ENCODE data around the gene RNPEPL1.
"Not testable (repeated sequence)": the region's sequence is repeated elsewhere in the genome, so short reads cannot be mapped to it uniquely, and the experiment has no call there.

The RNPEPL1 gene

DNA sequence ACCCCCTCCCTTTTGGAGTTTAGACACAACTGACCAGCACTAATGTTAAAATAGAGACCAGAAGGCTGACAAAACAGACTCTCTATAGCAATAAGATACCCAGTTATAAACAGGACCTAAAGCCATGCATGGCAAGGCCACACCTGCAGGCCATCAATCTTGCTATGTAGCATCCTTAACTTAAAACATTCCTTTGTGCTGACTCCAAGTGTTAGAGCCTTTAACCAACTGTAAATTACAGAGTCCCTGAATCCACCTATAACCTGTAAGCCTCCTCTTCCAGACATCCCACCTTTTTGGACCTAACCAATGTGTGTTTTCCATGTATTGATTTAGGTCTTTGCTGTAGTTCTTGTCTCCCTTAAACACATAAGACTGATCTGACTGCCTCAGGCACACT is 28.4 kb upstream of the RNPEPL1 start:
- DNase-seq = no peak

DNA sequence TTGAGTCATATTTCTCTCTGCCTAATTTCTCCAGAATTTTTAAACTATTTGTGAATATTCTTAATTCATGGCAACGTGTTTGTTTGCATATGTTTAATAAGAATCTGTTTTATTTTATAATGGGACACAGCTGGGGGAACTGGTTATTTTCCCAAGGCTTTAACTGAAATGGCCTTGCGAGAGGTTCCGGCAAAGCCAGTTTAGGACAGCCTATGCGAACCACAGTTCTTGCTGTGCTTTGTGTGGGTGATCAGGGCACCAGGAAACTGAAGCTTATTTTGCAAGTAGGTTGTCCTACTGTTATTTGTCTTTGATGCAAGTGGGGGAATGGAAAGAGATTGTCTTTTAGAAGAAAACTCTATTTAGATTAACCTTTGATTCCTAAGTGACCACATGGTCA is 17.0 kb upstream of the RNPEPL1 start:
- DNase-seq = no peak

DNA sequence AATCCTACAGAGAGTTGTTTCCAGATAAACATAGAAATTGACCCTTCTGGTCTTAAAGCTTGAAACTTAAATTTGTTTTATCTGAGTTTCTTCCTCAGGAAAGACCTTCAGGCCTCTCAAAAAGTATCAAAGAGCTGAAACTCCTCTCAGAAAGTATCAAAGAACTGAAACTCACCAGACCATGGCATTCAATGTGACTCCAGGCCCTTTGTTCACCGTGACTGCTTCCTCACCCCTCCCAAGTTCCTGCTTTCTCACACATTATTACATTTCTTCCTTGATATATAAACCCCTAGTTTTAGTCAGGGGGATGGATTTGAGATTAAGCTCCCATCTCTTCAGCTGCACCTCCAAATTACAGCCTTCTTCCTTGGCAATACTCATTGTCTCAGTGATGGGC is 16.5 kb upstream of the RNPEPL1 start:
- DNase-seq = no peak

DNA sequence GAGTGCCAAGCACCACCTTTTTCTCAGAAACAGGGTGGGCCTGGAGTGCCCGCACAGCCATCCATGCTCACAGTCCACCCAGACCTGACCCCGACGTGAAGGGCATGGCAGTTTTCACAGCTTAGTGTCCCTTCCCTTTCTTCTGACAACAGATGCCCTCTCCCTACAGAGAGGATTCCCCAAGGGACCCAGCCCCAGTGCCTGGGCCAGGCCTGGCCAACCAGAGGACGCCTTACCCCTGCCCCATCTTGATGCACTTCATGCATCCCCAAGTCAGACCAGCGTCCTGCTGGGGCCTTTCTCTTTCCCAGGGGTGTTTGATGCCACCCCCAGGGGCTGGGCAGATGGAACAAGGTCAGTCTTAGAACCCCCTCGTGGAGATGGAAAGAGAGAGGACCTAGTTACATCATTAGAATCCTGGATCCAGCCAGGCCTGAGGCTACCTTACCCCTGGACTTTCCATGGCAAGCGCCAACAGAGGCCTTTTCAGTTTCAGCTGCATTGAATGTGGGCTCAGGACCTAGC is 14.3 kb upstream of the RNPEPL1 start:
- no peak for DNase-seq

- no peak for DNase-seq
Measured at GRCh38 chr2:240554767-240555493, 13.4 kb upstream of the RNPEPL1 start.

- DNase-seq = no peak
Measured at GRCh38 chr2:240555541-240556250, 12.6 kb upstream of the RNPEPL1 start.

- DNase-seq = peak in 2 of 4 experiments; percentile 36 to 59
Measured at GRCh38 chr2:240556553-240557100, 11.7 kb upstream of the RNPEPL1 start.

- DNase-seq = no peak
Measured at GRCh38 chr2:240557101-240557751, 11.1 kb upstream of the RNPEPL1 start.

DNA sequence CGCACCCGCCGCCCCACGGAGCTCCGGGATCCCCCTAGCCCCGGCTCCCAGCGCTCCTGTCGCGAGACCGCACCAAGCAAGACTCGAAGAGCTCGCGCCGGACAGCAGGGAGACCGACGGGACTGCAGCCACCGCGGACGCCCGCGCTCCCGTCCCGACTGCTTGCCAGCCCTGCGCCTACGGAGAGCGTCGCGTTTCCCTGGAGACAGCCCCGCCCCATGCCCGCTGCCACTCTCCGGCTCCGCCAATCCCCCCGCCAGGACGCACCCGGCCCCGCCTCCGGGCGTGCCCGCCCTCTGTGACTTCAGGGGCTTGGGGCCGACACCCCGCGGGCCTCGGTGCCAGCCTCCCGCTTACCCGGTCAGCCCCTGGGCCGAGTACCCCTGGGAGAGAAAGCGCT is 10.5 kb upstream of the RNPEPL1 start, which contains the start of gene ANKMY1:
Gene ANKMY1 (minus strand): TSS at position 181 of the 400 bp plus-strand sequence. CDS start 653 bp downstream, outside the sequence.
- peak in 2 of 4 experiments; percentile 24 to 54 for DNase-seq

- no peak for DNase-seq
Measured at GRCh38 chr2:240558236-240558761, 10.0 kb upstream of the RNPEPL1 start.

DNA sequence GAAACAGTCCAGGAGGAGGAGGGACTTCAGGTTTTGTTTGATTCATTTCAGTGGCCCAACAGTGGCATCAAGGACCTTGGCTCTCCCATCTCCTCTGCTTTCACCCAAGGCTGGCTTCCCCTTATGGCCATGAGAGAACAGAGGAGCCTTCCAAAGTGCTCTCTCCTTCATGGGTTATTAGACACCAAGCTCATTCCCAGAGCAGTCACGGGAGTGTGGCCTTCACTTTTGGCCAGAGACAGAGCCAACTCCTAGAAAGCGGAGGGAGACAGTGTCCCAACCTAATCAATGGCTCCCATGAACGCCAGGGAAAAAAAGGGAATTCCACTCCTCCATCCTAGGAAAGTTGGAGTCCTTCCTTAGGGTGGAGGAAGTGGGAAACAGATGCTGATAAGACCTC is 9.0 kb upstream of the RNPEPL1 start:
- DNase-seq = no peak

DNA sequence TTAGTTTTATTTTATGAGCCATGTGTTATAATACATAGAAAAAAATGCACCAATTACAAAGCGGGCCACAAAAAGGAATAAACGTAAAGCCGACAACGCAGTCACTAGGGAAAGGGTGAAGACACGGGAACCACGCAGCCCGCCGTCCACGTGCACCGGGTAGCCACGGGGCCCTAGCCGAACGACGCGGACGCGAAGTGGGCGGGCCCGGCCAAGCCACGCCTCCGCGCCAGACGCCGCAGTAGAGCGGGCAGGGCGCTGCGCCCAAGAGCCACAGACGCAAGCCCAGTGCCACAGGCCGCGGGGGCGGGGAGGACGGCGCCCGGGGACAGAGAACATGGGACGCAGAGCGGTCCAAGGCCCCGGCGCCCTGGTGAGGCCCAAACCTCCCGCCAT is 8.2 kb upstream of the RNPEPL1 start, which contains the start of gene DUSP28:
Gene DUSP28 (plus strand): TSS at position 274 of the 396 bp plus-strand sequence. CDS start 328 bp downstream, outside the sequence.
- DNase-seq = peak; percentile 62 to 86 (median 76)

GRCh38 chr2:240560480-240561324 is 7.6 kb upstream of the RNPEPL1 start:
- peak; percentile 96 to 99 (median 99) for DNase-seq

DNA sequence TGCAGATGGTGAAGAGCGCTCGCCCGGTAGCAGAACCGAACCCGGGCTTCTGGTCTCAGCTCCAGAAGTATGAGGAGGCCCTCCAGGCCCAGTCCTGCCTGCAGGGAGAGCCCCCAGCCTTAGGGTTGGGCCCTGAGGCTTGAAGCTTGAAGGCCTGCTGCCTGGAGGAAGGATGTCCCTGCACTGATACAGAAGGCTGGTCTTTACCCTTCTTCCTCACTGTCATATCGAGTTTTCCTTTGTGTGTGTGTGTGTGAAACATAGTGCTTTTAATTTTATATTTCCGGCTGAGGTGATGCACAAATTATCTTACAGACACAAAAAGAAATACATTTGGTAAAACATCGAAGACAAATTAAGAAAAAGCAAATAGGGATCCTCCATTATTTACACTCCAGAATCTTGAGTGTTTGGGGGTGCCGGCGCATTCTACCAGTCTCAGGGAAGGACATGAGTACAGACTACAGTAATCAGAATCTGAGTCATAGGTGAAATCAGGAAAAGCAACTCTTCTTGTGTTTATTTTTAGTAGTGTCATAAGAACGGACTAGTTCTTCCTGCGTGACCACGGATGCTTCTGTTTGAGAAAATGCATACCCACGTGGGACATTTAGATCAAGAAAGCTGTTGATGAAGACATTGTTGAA is 6.8 kb upstream of the RNPEPL1 start:
- DNase-seq = no peak

DNA sequence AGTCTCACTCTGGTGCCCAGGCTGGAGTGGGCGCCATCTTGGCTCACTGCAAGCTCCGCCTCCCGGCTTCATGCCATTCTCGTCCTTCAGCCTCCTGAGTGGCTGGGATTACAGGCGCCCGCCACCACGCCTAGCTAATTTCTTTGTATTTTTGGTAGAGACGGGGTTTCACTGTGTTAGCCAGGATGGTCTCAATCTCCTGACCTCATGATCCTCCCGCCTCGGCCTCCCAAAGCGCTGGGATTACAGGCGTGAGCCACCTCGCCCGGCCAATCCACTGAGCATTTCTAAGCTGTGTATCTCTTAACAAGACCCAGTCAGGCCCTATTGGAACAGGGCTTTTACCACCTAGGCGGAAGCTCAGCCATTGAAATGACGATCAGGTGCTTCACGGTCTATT is 5.1 kb upstream of the RNPEPL1 start:
- DNase-seq = not testable (repeated sequence)

GRCh38 chr2:240563951-240564560 is 4.2 kb upstream of the RNPEPL1 start:
- DNase-seq = no peak

GRCh38 chr2:240564561-240565332 is 3.5 kb upstream of the RNPEPL1 start:
- DNase-seq = no peak

DNA sequence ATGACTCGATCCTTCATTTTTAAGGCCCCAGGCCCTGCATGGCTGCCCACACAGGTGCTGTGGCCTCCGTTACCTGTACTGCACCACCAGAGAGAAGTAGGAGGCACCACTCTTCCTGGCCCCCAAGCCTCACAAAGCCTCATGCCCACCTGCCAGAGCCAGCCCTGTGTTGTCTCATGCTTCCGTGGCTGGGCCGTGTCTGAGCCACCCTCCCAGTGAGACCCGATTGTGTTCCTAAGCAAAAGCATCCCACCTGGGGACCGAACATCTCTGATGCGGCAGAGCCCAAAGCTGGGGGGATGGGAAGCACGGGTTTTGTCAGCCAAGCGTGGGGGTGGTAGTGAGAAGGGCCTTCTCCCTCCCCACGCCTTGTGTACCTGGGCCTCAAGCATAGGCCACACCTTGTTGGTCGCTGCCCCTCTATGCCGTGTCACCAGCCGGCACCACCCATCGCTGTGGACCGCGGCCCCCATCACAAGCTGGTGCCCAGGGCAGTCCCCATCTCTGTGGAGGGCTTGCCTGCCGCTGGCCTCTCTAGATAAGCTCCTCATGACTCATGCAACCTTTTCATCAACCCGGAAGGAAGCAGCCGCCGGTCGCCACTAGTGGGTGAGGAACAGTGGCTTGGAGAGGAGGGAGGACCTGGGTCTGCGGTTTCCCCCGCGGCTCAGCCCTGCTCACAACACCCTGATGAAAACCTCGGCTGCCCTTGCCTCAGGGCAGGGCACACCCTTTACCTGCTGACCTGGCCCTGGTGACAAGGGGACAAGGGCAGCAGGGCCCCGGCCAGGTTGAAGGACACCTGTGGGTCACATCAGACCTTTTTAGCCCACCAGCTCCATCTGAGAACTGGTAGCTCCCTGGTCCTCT is 2.7 kb upstream of the RNPEPL1 start:
- DNase-seq = peak; percentile 52 to 81 (median 67)

All from activated naive CD4-positive, alpha-beta T cell (primary cell).